NCI-H1694 (cell line): ENCODE measurements around the gene PCDHB5.
"Not testable (repeated sequence)": the region's sequence is repeated elsewhere in the genome, so short reads cannot be mapped to it uniquely, and the experiment has no call there.

Experiments
- DNase-seq: peaks from one replicate; lab custom pipeline; 2025; lab: John Stamatoyannopoulos, UW

Gene PCDHB5

GRCh38 chr5:141152096-141152495 is 17.1 kb downstream of the PCDHB5 start:
- not testable (repeated sequence) for DNase-seq

- DNase-seq, result no peak
Measured at GRCh38 chr5:141155540-141156374, 20.8 kb downstream of the PCDHB5 start.

- DNase-seq, result not testable (repeated sequence)
Measured at GRCh38 chr5:141157356-141157755, 22.4 kb downstream of the PCDHB5 start.

GRCh38 chr5:141157901-141158300 is 22.9 kb downstream of the PCDHB5 start:
- DNase-seq, result not testable (repeated sequence)

- DNase-seq, result no peak
Measured at GRCh38 chr5:141172381-141173204, 37.6 kb downstream of the PCDHB5 start, which contains the start of gene PCDHB7. Gene PCDHB7, plus strand, starts transcription at chr5:141172644. Its CDS starts 192 bp downstream, at chr5:141172836.

- not testable (repeated sequence) for DNase-seq
Measured at GRCh38 chr5:141174291-141175104, 39.5 kb downstream of the PCDHB5 start.

- no peak for DNase-seq
Measured at GRCh38 chr5:141175933-141176332, 40.9 kb downstream of the PCDHB5 start.

- not testable (repeated sequence) for DNase-seq
Measured at GRCh38 chr5:141177577-141178191, 42.7 kb downstream of the PCDHB5 start, which contains the start of gene PCDHB8. Gene PCDHB8, plus strand, starts transcription at chr5:141177790. Its CDS starts 245 bp downstream, at chr5:141178035.

- not testable (repeated sequence) for DNase-seq
Measured at GRCh38 chr5:141179371-141179770, 44.4 kb downstream of the PCDHB5 start.

GRCh38 chr5:141179876-141180275 is 44.9 kb downstream of the PCDHB5 start:
- DNase-seq, result not testable (repeated sequence)

GRCh38 chr5:141180313-141180712 is 45.3 kb downstream of the PCDHB5 start:
- no peak for DNase-seq

- peak; percentile 61 for DNase-seq
Measured at GRCh38 chr5:141182248-141182647, 47.2 kb downstream of the PCDHB5 start, which contains the start of gene PCDHB16. Gene PCDHB16, plus strand, starts transcription at chr5:141182387. Its CDS starts 173 bp downstream, at chr5:141182560.

- DNase-seq, result not testable (repeated sequence)
Measured at GRCh38 chr5:141184117-141184855, 49.3 kb downstream of the PCDHB5 start.

GRCh38 chr5:141186897-141187512 is 52.0 kb downstream of the PCDHB5 start, which contains the start of gene PCDHB9:
Gene PCDHB9, plus strand, starts transcription at chr5:141187161. Its CDS starts 158 bp downstream, at chr5:141187319.
- DNase-seq, result no peak
